HG03342 (cell line): Measurements from ENCODE around the gene TMOD1.
A peak's percentile ranks its signal among the peaks of the same experiment; 100 is the strongest.
"Not testable (repeated sequence)": the region's sequence is repeated elsewhere in the genome, so short reads cannot be mapped to it uniquely, and the experiment has no call there.

Experiments used
- ATAC-seq: cut with Tn5 transposase; IDR thresholded peaks from one replicate; pipeline ENCODE4 v1.9.1; 2021; ENCODE audit warnings: mild to moderate bottlenecking, moderate library complexity; ENCODE audit not compliant: unreplicated experiment

TMOD1 gene

GRCh38 chr9:97586909-97587308 is 85.4 kb downstream of the TMOD1 start:
- not testable (repeated sequence) for ATAC-seq

- ATAC-seq = no peak
Observed at GRCh38 chr9:97591535-97591934, 90.1 kb downstream of the TMOD1 start.

GRCh38 chr9:97592126-97592525 is 90.7 kb downstream of the TMOD1 start:
- ATAC-seq = no peak

- ATAC-seq = no peak
Observed at GRCh38 chr9:97593960-97594359, 92.5 kb downstream of the TMOD1 start.

GRCh38 chr9:97594381-97594921 is 93.0 kb downstream of the TMOD1 start:
- ATAC-seq = no peak

- ATAC-seq = no peak
Observed at GRCh38 chr9:97596906-97597305, 95.4 kb downstream of the TMOD1 start.

GRCh38 chr9:97598461-97599288 is 97.2 kb downstream of the TMOD1 start:
- peak; percentile 85 for ATAC-seq

- ATAC-seq = no peak
Observed at GRCh38 chr9:97599314-97599846, 97.9 kb downstream of the TMOD1 start.

GRCh38 chr9:97600531-97601227 is 99.2 kb downstream of the TMOD1 start:
- no peak for ATAC-seq

GRCh38 chr9:97601228-97601898 is 99.9 kb downstream of the TMOD1 start:
- no peak for ATAC-seq

- no peak for ATAC-seq
Observed at GRCh38 chr9:97602430-97602829, 101.0 kb downstream of the TMOD1 start.

GRCh38 chr9:97604901-97605645 is 103.6 kb downstream of the TMOD1 start:
- ATAC-seq = no peak

GRCh38 chr9:97615439-97616072 is 114.1 kb downstream of the TMOD1 start:
- no peak for ATAC-seq

- ATAC-seq = no peak
Observed at GRCh38 chr9:97617939-97618416, 116.5 kb downstream of the TMOD1 start.

GRCh38 chr9:97620063-97620462 is 118.6 kb downstream of the TMOD1 start:
- not testable (repeated sequence) for ATAC-seq

GRCh38 chr9:97622483-97622882 is 121.0 kb downstream of the TMOD1 start:
- not testable (repeated sequence) for ATAC-seq

GRCh38 chr9:97623946-97624345 is 122.5 kb downstream of the TMOD1 start:
- no peak for ATAC-seq

- no peak for ATAC-seq
Observed at GRCh38 chr9:97625620-97626019, 124.2 kb downstream of the TMOD1 start.

GRCh38 chr9:97627624-97628023 is 126.2 kb downstream of the TMOD1 start:
- no peak for ATAC-seq

- ATAC-seq = no peak
Observed at GRCh38 chr9:97628668-97629067, 127.2 kb downstream of the TMOD1 start.
